ENCODE measurements around the gene LRMDA.

Gene LRMDA

GRCh38 chr10:76149602-76150138 lies 718.2 kb downstream of the LRMDA start:
- H3K36me3 ChIP-seq (replicated peaks; ENCODE audit: low read depth, low read length), result no peaks in the 10 kb centered on the region
- H3K27ac ChIP-seq (ENCODE audit: low read length), result no peak overlapping the region
- H3K4me1 ChIP-seq (ENCODE audit: low read length), result no peaks in the 10 kb centered on the region
- H3K4me2 ChIP-seq (ENCODE audit: low read length), result no peak overlapping the region
- no peak overlapping the region for H3K9ac ChIP-seq (ENCODE audit: low read length)
- TF ChIP-seq EZH2phosphoT487 (IDR thresholded peaks at IDR 0.05; ENCODE audit: low read depth), result no peak
- no peak for TF ChIP-seq CTCF (IDR thresholded peaks at IDR 0.05; ENCODE audit: low read depth, low read length)
- H2AFZ ChIP-seq (ENCODE audit: low read depth, low read length), result no peak overlapping the region
- H3K27me3 ChIP-seq (ENCODE audit: low read depth, low read length), result no peaks in the 10 kb centered on the region
- H3K4me3 ChIP-seq (ENCODE audit: low read length), result no peak overlapping the region
- no peaks in the 10 kb centered on the region for H4K20me1 ChIP-seq (ENCODE audit: insufficient read depth, low read length)
- no peaks in the 10 kb centered on the region for H3K9me3 ChIP-seq (ENCODE audit: insufficient read depth, low read length)
- H3K79me2 ChIP-seq (ENCODE audit: low read length), result no peaks in the 10 kb centered on the region

- no peaks in the 10 kb centered on the region for H3K9me3 ChIP-seq (ENCODE audit: insufficient read depth, low read length)
- no peaks in the 10 kb centered on the region for H4K20me1 ChIP-seq (ENCODE audit: insufficient read depth, low read length)
- H3K36me3 ChIP-seq (replicated peaks; ENCODE audit: low read depth, low read length), result no peaks in the 10 kb centered on the region
- H3K79me2 ChIP-seq (ENCODE audit: low read length), result no peaks in the 10 kb centered on the region
- H3K27ac ChIP-seq (ENCODE audit: low read length), result no peak overlapping the region
- H3K27me3 ChIP-seq (ENCODE audit: low read depth, low read length), result no peaks in the 10 kb centered on the region
- H3K4me1 ChIP-seq (ENCODE audit: low read length), result no peaks in the 10 kb centered on the region
- H3K4me2 ChIP-seq (ENCODE audit: low read length), result no peak overlapping the region
- no peak overlapping the region for H2AFZ ChIP-seq (ENCODE audit: low read depth, low read length)
- no peak overlapping the region for H3K4me3 ChIP-seq (ENCODE audit: low read length)
- no peak overlapping the region for H3K9ac ChIP-seq (ENCODE audit: low read length)
- TF ChIP-seq EZH2phosphoT487 (IDR thresholded peaks at IDR 0.05; ENCODE audit: low read depth), result no peak
- TF ChIP-seq CTCF (IDR thresholded peaks at IDR 0.05; ENCODE audit: low read depth, low read length), result no peak
Measured at GRCh38 chr10:76150139-76150875, 718.9 kb downstream of the LRMDA start.

GRCh38 chr10:76150876-76151288 lies 719.5 kb downstream of the LRMDA start:
- no peak overlapping the region for H2AFZ ChIP-seq (ENCODE audit: low read depth, low read length)

More at GRCh38 chr10:76150876-76151288, 719.5 kb downstream of the LRMDA start:
- no peaks in the 10 kb centered on the region for H3K27me3 ChIP-seq (ENCODE audit: low read depth, low read length)
- no peak overlapping the region for H3K27ac ChIP-seq (ENCODE audit: low read length)
- H3K4me1 ChIP-seq (ENCODE audit: low read length), result no peaks in the 10 kb centered on the region
- no peaks in the 10 kb centered on the region for H3K79me2 ChIP-seq (ENCODE audit: low read length)
- H3K4me3 ChIP-seq (ENCODE audit: low read length), result no peak overlapping the region
- no peak overlapping the region for H3K4me2 ChIP-seq (ENCODE audit: low read length)
- H3K9me3 ChIP-seq (ENCODE audit: insufficient read depth, low read length), result no peaks in the 10 kb centered on the region
- no peak for TF ChIP-seq EZH2phosphoT487 (IDR thresholded peaks at IDR 0.05; ENCODE audit: low read depth)
- no peak for TF ChIP-seq CTCF (IDR thresholded peaks at IDR 0.05; ENCODE audit: low read depth, low read length)
- H4K20me1 ChIP-seq (ENCODE audit: insufficient read depth, low read length), result no peaks in the 10 kb centered on the region
- no peaks in the 10 kb centered on the region for H3K36me3 ChIP-seq (replicated peaks; ENCODE audit: low read depth, low read length)
- no peak overlapping the region for H3K9ac ChIP-seq (ENCODE audit: low read length)

All from OCI-LY3 (cell line).